Stimulated activated CD8-positive, alpha-beta memory T cell treated with anti-CD3 and anti-CD28 coated beads, Interleukin-4, amount 100 ng/mL, for 48 hours (primary cell): ENCODE results near the gene FHOD1.
A peak's percentile ranks its signal among the peaks of the same experiment; 100 is the strongest.

Experiments used
- DNase-seq: peaks from one replicate; pipeline ENCODE4 v3.0.0-alpha.2; 2020

Gene FHOD1

DNA sequence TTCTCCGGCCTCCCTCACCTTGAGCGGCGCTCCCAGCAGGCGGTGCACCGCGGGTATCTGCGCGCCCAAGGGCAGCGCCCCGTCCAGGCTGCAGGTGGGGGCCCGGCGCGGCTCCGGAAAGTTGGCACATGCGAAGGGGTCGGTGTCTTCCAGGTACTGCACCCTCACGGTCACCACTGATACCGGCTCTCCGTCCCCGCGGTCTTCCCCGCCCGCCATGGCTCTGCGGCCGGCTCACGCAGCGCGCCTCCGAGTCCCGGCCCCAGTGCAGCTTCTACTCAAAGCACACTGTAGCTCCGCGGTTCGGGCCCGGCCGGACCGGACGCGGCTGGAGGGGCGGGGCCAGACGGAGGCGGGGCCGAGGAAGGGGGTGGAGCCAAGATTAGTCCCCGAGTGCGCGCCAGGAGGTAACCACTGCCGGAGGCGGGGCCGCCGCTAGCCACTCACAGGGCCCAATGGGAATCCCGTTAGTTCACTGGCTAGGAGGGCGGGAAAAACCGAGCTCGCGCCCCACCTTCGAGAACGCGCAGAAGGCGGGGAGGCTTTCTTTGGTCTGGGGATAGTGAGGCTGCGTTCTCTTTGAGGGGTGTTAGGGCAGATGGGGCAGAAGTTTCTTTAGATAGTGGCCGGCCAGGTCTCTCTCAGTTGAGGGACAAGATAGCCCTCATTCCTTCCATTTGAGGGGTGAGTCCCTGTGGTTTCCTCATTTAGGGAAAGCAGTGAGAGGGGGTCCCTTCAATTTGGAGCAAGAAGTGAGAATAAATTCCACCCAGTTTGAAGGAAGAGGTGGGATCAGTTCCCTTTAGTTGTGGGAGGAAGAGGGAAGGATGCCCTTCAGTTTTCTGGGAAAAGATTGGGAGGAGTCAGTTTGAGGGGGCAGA lies at the start of gene FHOD1:
Gene FHOD1 (minus strand): TSS at position 290 of the 881 bp plus-strand sequence. CDS start 71 bp downstream, at position 219.
- peak; percentile 100 for DNase-seq

- DNase-seq, result no peak
Measured at GRCh38 chr16:67296420-67296819, 49.1 kb upstream of the FHOD1 start.

GRCh38 chr16:67294938-67295361 lies 47.7 kb upstream of the FHOD1 start:
- no peak for DNase-seq

DNA sequence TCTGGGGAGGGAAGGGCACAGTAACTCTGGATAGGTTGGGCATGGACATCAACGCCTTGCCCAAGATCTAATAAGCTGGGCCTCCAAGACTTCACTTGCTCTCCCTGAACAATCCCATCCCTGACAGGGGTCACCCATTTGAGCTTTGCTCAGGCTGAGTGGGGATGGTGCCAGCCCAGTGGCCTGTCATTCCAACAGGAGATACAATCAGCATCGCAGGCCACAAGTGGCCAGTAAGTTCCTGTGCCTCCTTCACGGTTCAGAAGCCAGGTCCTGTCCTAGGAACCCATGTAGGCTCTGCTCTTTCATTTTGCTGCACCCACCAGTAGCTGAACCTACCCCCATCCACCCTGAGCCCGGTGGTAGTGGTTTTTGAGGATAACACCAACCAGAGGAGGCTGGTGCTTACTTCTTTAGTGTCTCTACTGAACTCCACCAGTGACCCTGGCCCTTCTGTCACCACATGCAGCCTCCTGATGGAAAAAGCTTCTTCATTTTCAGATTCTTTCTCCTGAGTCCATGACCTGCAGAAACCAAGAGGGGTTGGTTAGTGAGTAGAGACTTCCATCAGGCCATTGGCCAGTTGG lies 47.0 kb upstream of the FHOD1 start:
- no peak for DNase-seq

- DNase-seq, result no peak
Measured at GRCh38 chr16:67291461-67291860, 44.2 kb upstream of the FHOD1 start.

DNA sequence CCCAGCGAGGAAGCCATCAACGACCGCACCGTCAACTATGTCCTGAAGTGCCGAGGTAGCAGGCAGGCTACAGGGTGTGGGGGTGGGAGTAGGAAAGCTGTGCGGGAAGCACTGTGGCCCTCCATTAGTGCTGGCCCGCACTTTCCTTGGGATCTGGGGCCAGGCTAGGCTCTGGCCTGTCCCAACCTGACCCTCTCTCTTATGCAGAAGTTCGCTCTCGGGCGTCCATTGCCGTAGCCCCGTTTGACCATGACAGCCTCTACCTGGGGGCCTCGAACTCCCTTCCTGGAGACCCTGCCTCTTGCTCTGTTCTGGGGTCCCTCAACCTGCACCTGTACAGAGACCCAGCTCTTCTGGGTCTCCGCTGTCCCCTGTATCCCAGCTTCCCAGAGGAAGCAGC lies 40.7 kb upstream of the FHOD1 start:
- no peak for DNase-seq

GRCh38 chr16:67286441-67287235 lies 39.4 kb upstream of the FHOD1 start:
- DNase-seq, result no peak

DNA sequence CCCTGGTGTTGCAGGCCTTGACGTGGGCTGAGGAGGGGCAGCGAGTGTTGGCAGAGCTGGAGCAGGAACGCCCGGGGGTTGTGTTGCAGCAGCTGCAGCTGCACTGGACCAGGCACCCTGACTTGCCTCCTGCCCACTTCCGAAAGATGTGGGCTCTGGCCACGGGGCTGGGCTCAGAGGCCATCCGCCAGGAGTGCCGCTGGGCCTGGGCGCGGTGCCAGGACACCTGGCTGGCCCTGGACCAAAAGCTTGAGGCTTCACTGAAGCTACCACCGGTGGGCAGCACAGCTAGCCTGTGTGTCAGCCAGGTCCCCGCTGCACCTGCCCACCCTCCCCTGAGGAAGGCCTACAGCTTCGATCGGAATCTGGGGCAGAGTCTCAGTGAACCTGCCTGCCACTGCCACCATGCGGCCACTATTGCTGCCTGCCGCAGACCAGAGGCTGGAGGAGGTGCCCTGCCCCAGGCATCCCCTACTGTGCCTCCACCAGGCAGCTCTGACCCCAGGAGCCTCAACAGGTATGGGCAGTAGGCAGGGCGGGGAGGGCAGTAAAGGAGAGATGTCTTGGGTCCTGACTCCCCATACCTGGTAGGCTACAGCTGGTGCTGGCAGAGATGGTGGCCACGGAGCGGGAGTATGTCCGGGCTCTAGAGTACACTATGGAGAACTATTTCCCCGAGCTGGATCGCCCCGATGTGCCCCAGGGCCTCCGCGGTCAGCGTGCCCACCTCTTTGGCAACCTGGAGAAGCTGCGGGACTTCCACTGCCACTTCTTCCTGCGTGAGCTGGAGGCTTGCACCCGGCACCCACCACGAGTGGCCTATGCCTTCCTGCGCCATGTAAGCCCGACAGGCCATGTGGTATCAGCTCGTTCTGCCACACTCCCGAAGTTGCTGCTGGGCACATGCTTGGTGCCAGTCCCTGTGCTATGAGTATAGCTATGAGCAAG lies 37.7 kb upstream of the FHOD1 start:
- no peak for DNase-seq

DNA sequence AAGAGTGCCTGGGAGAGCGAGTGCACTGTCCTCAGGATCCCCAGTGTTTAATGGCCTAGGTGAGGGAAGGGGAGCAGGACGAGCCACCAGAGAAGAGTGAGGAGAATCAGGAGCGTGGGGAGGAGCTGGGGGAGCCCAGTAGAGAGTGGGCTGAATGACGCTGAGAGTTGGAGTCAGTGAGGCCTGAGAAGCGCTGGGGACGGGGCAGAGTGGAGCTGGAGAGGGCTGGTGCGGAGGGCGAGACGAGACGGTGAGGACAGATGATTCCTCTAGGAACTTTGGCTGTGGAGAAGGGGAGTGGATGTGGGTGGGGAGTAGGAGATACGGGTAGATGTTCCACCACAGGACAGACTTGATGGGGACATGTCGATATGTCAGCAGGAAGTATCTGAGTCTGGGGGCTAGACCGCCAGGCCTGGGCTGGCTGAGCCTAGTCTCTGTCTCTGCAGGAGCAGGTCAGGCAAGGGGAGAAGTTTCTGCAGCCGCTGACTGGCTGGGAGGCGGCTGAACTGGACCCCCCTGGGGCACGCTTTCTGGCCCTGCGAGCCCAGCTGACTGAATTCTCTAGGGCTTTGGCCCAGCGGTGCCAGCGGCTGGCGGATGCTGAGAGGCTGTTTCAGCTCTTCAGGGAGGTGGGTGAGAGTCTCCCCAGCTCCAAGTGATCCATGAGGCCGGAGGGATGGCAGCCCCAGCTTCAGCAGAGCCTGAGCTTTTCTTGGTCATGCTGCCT lies 36.7 kb upstream of the FHOD1 start:
- no peak for DNase-seq

DNA sequence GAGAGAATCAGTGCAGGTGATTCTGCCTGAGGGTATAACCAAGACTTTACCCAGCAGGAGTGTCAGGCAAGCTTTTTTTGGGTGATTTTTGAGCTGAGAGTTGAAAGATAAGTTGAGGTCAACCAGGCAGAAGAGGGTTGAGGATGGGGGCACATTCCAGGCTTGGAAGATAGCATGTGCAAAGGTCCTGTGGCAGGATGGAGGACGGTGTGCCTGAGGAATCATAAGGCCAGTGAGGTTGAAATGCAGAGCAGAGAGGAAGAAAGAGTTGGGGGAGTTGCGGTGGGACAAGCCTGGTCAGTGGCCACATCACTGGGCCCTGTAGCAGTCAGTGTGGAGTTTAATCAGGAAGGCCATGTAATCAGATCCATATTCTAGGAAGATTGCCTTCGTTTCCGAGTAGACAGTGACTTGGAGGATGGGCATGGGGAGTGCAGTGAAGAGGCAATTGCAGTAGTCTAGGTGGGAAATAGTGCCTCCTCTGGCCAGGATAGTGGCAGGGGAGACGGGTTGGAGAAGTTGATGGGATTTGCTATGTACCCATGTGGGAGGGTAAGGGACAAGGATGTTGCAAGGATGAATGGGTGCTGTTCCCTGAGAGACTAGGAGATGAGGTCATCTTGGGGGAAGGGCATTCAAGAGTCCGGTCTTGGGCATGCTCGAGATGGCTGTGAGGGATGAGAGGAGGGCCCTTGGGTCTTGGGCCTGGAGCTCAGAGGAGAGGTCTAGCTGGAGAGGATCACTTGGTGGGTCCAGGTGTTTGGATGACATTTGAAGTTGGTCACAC lies 36.0 kb upstream of the FHOD1 start:
- no peak for DNase-seq

GRCh38 chr16:67282447-67282805 lies 35.1 kb upstream of the FHOD1 start:
- no peak for DNase-seq

DNA sequence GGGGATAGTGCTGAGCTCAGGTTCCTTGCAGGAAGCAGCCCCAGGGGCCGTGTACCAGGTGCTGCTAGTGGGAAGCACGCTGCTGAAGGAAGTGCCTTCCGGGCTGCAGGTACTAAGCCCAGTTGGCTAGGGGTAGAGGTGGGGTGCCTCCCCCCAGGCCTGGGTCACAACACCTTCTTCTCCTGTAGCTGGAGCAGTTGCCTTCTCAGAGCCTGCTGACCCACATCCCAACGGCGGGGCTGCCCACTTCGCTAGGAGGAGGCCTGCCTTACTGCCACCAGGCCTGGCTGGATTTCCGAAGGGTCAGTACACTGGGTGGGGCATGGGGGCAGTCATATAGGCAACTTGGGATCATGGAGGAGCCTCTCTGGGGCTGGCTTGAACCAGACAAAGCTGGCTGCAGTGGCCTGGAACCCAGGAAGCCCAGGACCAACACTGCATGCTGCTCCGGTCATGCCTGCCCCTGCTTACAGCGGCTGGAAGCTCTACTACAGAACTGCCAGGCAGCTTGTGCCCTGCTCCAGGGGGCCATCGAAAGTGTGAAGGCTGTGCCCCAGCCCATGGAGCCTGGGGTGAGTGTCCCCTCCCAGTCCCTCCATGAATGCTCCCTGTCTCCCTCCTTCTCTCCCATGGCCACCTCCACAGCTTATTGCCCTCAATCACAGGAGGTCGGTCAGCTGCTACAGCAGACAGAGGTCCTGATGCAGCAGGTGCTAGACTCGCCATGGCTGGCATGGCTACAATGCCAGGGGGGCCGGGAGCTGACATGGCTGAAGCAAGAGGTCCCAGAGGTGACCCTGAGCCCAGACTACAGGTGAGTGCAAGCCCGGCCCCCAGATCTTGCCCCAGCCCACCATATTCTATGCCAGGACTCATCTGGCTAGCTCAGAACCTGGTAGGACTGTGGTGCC lies 34.5 kb upstream of the FHOD1 start:
- DNase-seq, result no peak

- DNase-seq, result no peak
Measured at GRCh38 chr16:67280090-67281015, 33.1 kb upstream of the FHOD1 start.

- peak; percentile 87 for DNase-seq
Measured at GRCh38 chr16:67279296-67280089, 32.2 kb upstream of the FHOD1 start, which contains the start of gene PLEKHG4. PLEKHG4 (plus strand) TSS chr16:67279532; CDS start chr16:67280045, 513 bp downstream.

DNA sequence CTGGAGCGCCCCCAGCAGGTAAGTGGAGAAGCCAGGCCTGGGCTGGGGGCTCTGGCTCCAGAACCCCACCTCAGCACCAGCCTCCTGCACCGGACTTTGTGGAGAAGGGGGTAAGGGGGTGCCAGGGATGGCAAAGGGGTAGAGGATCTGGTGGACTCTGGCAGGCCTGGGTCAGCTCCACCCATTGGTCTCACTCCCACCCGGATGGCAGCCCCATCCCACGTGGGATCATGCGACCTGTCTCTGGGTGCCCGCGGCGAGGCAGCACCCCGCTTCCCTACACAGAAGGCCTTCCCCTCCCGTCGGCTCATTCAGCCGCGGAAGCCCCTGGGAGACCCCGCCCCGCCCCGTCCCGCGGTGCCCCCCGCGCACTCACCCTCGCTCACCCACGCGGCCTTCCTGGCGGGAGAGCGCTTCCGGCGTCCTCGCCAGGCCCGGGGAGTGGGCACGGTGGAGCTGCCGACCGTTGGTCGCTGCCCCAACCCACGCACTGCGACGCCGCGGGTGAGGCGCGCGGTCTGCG lies 31.6 kb upstream of the FHOD1 start:
- peak; percentile 72 for DNase-seq

- DNase-seq, result no peak
Measured at GRCh38 chr16:67277999-67278772, 30.9 kb upstream of the FHOD1 start.
